ENCODE data around the gene BAHCC1.

DNA sequence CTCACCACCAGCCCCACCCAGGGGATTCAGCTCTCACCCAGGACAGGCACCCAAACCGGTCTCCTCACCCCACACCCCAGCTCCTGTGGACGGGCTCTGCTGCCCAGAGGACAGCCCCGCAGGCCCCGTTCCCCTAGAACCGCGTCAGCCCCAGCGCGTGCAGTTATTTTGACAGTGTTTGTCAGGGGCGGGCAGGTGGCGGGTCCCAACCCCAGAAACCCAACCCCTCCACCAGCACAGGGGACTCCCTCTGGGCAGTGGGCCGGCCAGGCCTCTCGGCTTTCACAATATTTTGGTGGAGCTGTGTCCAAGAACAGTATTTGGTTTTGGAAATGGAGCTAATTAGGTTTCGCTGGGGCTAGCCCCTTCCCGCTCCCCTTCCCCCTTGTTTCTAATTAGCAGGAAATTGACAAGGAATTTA, 44.8 kb downstream of the BAHCC1 start:
- TF ChIP-seq, protein P1, sequence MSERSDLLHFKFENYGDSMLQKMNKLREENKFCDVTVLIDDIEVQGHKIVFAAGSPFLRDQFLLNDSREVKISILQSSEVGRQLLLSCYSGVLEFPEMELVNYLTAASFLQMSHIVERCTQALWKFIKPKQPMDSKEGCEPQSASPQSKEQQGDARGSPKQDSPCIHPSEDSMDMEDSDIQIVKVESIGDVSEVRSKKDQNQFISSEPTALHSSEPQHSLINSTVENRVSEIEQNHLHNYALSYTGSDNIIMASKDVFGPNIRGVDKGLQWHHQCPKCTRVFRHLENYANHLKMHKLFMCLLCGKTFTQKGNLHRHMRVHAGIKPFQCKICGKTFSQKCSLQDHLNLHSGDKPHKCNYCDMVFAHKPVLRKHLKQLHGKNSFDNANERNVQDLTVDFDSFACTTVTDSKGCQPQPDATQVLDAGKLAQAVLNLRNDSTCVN (tag by site-specific recombination; optimal IDR thresholded peaks at IDR 0.05), result no peak
- TF ChIP-seq ZNF596 (tag by site-specific recombination; IDR thresholded peaks at IDR 0.05), result no peak
- TF ChIP-seq ZNF121 (tag by site-specific recombination; IDR thresholded peaks at IDR 0.05), result no peak
- TF ChIP-seq, protein P2, sequence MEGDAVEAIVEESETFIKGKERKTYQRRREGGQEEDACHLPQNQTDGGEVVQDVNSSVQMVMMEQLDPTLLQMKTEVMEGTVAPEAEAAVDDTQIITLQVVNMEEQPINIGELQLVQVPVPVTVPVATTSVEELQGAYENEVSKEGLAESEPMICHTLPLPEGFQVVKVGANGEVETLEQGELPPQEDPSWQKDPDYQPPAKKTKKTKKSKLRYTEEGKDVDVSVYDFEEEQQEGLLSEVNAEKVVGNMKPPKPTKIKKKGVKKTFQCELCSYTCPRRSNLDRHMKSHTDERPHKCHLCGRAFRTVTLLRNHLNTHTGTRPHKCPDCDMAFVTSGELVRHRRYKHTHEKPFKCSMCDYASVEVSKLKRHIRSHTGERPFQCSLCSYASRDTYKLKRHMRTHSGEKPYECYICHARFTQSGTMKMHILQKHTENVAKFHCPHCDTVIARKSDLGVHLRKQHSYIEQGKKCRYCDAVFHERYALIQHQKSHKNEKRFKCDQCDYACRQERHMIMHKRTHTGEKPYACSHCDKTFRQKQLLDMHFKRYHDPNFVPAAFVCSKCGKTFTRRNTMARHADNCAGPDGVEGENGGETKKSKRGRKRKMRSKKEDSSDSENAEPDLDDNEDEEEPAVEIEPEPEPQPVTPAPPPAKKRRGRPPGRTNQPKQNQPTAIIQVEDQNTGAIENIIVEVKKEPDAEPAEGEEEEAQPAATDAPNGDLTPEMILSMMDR (tag by site-specific recombination; IDR thresholded peaks at IDR 0.05), result no peak
- TF ChIP-seq ZNF416 (tag by site-specific recombination; IDR thresholded peaks at IDR 0.05), result no peak

Data from HEK293 (cell line).